ENCODE results near the gene CRYM.
"Not testable (repeated sequence)": the region's sequence is repeated elsewhere in the genome, so short reads cannot be mapped to it uniquely, and the experiment has no call there.

Gene CRYM

GRCh38 chr16:21277045-21277926 lies 804 bp downstream of the CRYM start:
- DNase-seq: no peak

GRCh38 chr16:21276090-21276489 lies 2.0 kb downstream of the CRYM start:
- DNase-seq: no peak

GRCh38 chr16:21275529-21275928 lies 2.6 kb downstream of the CRYM start:
- DNase-seq: no peak

- DNase-seq: no peak
These were observed 3.8 kb downstream of the CRYM start for GRCh38 chr16:21274172-21274726.

GRCh38 chr16:21272763-21273162 lies 5.3 kb downstream of the CRYM start:
- DNase-seq: not testable (repeated sequence)

GRCh38 chr16:21272253-21272652 lies 5.8 kb downstream of the CRYM start:
- no peak for DNase-seq

GRCh38 chr16:21268236-21268635 lies 9.9 kb downstream of the CRYM start:
- no peak for DNase-seq

- no peak for DNase-seq
These were observed 10.8 kb downstream of the CRYM start for GRCh38 chr16:21267298-21267697.

- DNase-seq: no peak
These were observed 12.8 kb downstream of the CRYM start for GRCh38 chr16:21265104-21265837.

- DNase-seq: no peak
These were observed 13.5 kb downstream of the CRYM start for GRCh38 chr16:21264571-21265036.

GRCh38 chr16:21263640-21264570 lies 14.2 kb downstream of the CRYM start:
- DNase-seq: peak; percentile 65

GRCh38 chr16:21262779-21263639 lies 15.1 kb downstream of the CRYM start:
- DNase-seq: no peak

GRCh38 chr16:21260870-21261791 lies 17.0 kb downstream of the CRYM start:
- peak; percentile 91 for DNase-seq

- no peak for DNase-seq
These were observed 20.8 kb downstream of the CRYM start for GRCh38 chr16:21257284-21257683.

GRCh38 chr16:21256636-21257035 lies 21.5 kb downstream of the CRYM start:
- no peak for DNase-seq

- DNase-seq: no peak
These were observed 24.6 kb downstream of the CRYM start for GRCh38 chr16:21253470-21253869.

- DNase-seq: no peak
These were observed 27.8 kb downstream of the CRYM start for GRCh38 chr16:21250072-21250923.

- not testable (repeated sequence) for DNase-seq
These were observed 29.9 kb downstream of the CRYM start for GRCh38 chr16:21248179-21248578.

- no peak for DNase-seq
These were observed 33.4 kb downstream of the CRYM start for GRCh38 chr16:21244518-21245215.
